Stimulated activated CD8-positive, alpha-beta memory T cell treated with anti-CD3 and anti-CD28 coated beads, Interleukin-7, amount 100 ng/mL, for 4 hours (primary cell): ENCODE results near the gene MAOA.
"Not testable (repeated sequence)": the region's sequence is repeated elsewhere in the genome, so short reads cannot be mapped to it uniquely, and the experiment has no call there.

ENCODE experiments used
- DNase-seq, 2 donors: peaks; one replicate each; pipeline ENCODE4 v3.0.0-alpha.2; 2020; ENCODE audit warnings: low read depth in 2 of 2

Gene MAOA

DNA sequence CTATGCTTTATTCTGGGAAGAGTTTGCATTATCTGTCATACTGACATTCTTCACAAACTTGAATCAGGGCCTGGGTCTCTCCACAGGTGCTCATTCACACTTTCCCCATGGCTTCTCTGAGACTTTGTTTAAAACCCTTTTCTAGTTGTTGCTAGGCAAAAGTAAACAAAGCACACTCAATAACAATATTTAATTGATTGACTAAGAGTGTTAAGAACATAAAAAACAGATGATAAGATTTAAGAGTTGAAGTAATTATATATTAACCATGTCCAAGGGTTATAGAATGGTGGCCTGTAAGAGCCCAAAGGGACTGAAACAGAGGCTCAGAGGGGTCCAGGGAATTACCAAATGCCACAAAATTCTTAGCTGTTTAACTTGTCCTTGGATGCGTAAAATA lies 7.1 kb downstream of the MAOA start:
- no peak for DNase-seq

DNA sequence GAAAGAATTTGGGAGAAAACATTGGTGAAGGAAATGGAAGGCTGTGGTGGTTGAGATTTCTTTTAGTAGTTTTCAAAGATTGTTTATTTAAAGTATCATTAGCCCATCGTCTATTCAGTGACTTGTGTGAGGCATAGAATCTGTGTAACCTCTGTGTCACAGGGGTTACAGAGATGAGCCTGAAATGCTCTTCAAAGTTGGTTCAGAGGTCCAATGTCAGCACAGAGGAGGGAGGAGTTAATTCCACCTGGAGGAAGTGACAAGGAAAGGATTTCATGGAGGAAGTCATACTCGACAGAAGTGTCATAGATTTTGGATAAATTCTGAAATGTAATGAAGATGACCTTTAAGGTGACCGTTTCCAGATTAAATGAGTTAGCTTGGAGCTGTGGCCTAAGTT lies 8.2 kb downstream of the MAOA start:
- no peak for DNase-seq

DNA sequence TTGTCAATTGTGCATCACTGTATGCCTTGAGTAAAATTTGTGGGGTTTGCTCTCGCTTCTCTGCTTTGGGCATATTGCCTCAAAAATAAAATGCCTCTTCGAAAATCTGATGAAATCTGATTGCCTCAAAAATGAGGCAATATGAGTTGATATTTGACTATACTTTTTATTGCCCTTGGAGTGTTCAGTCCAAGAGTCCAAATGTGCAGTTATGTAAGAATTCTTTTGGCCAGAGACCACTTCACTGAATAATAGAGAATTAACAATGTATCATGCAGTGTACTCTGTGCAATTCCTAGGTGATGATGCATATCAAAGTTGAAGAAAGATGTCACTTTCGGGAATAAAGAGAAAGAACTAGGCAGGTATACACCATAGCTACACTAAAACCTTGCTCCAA lies 8.6 kb downstream of the MAOA start:
- DNase-seq, result no peak

DNA sequence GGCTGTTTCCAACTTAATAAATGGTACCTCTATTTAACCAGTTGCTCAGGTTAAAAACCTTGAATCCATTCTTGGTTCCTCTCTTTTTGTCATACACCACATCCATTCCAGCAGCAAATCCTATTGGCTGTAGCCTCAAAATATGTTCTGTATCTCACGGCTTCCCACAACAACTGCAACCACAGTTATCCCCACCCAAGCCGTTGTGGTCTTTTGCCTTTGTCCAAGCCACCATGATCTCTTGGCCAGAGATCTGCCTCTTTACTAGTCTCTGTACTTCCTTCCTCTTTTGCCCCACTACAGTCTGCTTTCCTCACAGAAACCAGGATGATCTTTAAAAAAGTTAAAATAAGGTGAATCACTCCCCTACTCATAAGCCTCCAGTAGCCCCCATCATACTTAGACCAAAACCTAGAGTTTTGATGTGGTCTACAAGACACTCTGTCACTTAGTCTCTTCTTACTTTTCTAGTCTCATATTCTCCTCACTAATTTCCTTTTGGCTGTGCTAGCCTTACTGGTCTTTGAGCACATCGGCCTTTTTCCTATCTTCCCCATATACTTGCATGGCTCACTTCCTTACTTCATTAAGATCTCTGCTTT lies 10.3 kb downstream of the MAOA start:
- DNase-seq, result no peak

DNA sequence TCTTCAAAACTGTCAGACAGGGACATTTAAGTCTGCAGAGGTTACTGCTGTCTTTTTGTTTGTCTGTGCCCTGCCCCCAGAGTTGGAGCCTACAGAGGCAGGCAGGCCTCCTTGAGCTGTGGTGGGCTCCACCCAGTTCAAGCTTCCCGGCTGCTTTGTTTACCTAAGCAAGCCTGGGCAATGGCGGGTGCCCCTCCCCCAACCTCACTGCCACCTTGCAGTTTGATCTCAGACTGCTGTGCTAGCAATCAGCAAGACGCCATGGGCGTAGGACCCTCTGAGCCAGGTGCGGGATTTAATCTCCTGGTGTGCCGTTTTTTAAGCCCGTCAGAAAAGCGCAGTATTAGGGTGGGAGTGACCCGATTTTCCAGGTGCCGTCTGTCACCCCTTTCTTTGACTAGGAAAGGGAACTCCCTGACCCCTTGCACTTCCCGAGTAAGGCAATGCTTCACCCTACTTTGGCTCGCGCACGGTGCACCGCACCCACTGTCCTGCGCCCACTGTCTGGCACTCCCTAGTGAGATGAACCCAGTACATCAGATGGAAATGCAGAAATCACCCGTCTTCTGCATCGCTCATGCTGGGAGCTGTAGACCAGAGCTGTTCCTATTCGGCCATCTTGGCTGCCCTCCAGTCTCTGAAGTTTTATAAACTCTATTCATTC lies 20.0 kb downstream of the MAOA start:
- not testable (repeated sequence) for DNase-seq

DNA sequence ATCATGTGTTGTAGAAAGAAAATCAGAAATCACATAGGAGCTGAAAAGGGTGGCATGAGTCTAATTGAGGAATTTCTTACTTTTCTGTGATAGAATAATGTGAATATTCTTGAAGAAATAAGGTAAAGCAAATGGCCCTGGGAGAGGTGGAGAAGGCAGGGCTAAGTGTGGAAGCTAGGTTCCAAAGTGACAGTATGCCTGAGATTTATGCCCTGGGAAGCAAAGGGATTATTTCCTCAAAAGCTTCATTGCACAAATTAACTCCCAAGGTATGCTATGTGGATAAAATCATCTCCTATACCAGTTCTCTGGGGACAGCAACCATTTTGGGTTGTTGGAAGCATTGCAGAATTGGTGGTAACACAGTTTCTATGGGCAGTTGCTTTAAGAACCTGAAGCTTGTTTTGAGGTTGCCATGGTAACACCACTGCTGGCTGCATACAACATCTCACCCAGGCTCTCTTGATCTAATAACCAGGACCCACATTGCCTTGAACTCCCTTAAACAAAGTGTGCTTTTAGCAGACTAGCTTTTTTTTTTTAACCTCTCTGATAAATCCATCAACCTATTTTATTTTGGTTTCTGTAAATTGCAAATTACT lies 21.0 kb downstream of the MAOA start:
- DNase-seq, result no peak

DNA sequence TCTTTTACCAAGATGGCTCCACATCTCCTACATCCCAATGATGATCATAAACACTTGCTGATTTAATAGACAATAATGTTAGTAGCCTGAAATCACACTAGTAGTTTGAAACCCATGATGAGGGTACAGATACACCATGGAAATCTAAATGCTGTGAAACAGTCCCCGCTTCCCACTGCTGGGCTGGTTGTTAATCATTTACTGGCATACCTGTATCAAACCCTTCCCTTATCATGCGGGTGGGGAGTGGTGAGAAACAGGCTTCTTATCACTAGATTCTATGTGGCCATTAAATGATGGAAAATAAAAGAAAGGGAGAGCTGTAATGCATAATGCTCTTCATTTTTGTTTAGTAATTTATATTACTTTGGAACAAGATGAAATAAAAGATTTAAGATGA lies 21.9 kb downstream of the MAOA start:
- DNase-seq, result no peak

DNA sequence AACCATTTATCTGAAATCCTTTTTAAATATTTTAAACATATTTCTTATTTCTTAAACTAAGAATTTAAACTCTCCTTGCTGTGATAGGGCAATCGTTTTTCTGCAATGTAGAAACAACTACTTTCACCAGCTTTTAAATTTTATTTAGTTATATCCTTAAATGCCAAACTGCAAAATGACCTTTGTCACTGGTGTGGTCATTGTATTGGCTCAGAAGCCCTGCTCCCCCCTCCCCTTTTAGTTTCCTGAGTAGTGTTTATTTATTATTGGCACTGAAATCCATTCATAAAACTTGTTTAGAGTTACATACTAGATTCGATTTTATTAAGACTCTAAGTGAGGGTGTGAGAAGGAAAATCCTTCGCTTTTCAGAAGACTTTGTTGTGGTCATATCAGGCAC lies 23.0 kb downstream of the MAOA start:
- DNase-seq, result no peak

DNA sequence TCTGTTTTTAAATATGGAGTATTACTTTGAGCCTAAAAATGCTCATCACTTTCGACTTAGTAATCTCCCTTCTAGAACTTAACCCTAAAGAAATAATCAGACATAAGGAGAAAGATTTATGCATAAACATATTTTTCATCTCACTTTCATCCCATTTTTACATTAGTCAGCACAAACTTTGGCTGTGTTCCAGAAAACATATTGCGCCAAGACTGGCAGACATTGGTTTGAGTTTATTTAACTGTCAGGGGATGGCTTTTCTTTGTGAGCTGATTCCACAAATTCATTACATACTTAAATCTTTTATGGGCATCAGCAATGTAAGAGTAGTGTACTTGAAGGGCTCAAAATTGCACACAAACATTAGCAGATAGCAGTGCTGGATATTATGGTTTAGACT lies 23.7 kb downstream of the MAOA start:
- no peak for DNase-seq

DNA sequence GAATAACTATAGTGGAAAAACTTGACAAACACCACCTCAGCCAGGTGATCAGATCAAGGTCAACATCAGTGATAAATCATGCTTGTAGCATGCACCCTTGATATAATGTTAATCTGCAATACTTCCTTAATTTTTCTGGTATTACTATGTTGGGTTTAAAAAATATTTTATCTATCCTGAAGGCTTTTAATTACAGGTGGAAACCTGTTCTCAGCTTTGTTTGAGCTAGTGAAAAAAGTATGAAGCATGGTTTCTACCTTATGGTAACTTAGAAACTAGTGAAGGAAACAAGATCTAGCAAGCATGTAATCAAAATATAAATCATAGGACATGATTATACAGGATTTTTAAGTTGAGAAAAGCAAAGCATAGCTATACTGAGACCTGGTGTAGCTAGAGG lies 26.6 kb downstream of the MAOA start:
- no peak for DNase-seq

DNA sequence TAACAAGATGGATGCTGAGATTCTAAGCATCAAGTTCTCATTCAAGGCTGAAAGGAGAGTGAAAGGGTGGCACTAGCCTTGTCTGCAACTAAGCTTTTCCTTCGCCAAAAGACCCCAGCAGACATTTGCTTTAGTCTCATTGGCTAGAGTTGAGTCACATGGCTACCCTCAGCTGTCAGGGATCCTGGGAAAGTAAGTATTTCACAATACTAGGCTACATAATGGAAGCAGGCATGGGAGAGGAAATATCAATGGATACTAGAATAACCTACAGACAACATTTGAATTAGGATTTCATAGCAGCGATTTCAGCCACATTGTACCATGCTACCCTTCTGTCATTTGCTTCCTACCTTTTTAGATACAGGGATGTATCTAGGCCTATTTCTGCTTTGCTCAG lies 29.1 kb downstream of the MAOA start:
- no peak for DNase-seq

DNA sequence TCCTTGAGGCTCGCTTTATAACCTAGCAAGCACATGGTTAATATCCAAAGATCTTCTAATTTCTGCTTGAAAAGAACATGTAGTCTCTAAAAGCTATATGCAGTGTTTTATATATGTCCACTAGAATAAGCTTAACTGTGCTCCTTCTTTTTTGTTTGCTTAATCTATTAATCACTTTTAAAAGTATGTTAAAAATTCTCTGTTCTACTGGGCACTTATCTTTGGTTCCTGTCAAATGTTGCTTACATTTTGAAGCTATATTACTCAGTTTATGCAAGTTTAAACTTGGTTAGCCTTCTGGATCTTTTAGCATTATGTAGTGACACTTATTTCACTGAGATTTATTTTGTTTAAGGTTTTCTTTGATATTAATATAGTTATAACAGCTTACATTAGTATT lies 32.5 kb downstream of the MAOA start:
- no peak for DNase-seq

DNA sequence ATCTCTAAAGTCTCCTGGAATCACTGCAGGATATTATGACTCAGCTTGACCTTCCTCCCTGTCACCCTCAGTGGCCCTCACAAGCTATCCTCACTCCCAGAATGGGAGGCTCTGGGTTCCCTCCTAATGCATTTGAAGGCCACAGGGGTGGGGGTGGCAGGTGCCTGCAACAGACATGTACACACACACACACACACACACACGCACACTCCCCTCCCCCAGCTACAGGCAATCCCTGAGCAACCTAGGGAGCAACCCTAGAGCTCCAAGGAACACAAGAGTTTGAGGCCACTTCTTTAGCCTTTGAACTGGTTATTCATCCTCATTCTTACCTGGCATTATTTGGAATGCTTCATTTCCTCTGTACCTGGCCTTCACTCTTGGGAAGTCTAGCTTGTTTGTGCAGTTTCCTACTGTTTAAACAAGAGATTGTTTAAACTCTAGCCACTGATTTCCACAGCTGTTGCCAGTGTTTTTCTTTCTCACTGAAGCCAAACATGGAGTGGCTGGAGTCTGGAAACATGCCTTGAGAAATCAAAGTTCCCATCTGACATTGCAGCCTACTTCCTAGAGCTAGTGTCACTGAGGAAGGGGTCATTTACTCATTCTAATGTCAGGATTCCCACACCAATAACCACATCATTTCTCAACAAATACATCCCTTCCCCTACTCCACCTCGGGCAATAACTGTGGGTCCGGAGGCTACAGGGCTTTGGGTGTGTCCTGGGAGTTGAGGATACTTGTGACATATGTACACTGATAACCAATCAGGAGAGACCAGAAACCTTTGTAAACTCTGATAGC lies 37.7 kb downstream of the MAOA start:
- DNase-seq, result no peak

DNA sequence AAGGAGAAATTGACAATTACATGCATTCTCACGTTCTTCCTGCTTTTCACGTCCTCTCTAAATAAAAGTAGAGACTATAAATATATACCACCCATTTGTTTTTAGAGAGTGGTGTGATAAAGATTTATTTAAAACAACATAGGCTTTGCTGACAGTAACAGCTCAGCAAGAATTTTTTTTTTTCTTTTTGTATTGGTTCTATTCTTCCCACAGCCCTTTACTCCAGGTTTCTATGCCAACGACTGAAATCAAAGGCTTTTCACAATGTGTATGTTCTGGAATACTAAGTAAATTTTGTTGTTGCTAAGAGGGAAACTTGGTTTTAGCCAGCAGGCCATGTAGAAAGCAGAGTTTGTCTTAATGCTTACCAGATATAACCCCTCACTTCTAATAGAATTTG lies 43.4 kb downstream of the MAOA start:
- no peak for DNase-seq

DNA sequence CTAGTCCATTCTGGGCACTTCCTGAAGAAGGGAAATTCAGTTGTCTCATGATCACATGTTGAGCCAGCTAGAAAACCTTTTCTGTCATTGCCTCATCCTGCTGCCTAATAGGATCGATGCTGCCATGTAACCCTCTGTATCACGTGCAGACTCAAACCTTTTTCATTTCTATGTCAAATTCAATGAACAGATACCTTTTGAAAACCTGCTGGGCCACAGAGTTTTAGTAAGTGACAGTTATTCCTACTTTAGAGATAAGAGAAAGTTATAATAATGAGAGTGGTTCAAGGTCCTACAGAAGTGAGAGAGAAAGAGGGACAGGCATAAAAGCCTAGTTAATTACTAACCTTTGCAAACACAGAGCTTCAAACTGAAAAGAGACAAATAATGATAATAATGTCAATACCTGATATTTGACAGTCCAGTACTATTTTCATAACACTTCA lies 46.0 kb downstream of the MAOA start:
- DNase-seq, result no peak

DNA sequence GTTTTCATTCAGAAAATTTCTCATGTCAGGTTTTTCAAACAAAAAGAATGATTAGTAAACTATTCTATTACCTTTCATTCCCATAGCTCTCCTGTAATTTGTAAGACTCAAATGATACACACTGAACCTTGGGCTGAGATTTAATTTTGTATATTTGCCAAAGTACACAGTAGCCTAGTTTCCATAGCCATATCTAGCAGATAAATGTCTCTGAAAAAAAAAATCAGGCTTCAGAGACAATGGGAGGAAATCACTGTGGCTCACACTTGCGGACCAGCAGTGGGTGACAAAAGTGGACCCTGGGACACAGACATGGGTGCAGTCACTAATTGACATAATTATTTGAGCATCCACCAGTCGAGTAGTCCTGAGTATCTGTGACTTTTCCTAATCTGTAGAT lies 46.6 kb downstream of the MAOA start:
- no peak for DNase-seq

DNA sequence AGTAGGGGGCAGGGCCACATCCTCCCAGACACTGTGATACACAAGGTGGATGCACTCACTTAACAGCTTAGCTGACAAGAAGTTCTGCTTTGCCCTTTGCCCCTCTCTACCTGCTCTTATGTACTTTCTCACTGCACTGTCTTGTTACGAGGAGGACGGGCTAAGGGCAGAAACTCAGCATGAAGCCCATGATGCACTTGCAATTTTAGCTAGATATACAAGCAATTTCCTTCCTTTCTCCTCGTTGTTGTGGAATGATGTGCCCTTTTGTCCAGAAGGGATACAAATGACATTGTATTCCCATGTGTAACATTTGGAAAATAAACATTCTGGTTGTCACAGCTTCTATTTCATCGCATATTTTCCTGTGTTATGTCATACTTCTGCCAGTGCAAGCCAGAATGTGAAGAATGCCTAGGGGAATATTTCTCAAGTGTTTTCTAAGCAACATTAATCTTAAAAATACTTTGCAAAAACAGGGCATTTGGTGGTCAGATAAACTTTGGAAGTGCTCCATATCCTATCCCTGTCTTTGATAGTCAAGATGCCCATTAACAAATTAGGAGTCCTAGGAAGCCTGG lies 47.2 kb downstream of the MAOA start:
- DNase-seq, result no peak

DNA sequence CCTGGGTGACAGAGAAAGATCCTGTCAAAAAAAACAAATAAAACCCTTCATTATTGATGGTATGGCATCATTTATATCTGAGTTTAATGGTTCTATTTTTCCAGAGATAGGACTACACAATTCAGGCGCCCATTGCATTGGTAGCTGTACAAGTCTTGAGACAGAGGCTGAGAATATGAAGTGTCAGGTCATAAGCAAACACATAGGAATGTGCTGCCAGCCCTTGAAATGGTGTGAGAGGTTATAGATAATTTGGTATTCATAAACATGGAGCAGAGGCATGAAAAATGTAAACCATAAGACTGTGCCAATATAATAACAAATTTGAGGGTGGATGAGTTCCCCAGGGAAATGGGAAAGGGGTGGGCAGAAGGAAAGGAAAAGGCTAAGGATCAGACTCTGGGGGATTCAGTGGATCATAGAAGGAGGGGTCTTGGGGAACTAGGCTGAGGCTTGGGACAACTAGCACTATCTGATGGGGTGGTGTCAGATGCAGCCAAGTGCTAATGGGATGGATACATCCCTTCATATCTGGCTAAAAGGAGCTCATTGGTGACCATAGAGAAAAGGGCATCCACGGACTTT lies 50.8 kb downstream of the MAOA start:
- DNase-seq, result no peak

DNA sequence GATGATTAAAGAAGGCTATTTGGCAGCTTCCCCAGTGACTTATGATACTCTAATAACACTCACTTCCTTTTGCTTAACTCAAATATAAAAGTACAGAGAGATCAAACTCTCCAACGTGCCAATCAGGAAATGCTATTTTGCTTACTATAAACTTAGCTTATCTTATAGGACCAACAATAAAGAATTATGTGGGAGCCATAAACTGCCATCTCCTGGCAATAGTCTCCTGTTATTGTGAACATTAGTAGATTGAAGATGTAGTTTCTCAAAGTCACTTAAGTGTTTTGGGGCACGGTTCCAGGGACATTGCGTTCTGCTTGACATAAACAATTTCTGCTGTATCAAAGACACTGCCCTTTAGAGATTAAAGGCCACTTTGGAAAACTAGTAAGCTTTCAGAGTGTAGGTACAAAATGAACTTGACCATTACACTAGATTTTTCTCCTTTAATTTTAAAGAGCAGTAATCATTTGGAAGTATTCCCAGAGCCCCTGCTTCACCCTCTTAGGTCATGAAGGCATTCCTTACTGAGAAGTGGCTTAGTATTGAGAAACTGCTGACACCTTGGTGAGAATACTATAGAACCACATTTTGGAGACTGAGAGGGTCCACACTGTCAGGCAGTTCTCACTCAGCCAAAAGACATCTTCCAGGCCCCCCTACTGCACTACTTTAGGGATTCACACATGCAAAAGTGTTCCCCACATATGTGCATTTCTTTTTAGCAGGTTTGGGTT lies 51.9 kb downstream of the MAOA start:
- DNase-seq, result no peak

DNA sequence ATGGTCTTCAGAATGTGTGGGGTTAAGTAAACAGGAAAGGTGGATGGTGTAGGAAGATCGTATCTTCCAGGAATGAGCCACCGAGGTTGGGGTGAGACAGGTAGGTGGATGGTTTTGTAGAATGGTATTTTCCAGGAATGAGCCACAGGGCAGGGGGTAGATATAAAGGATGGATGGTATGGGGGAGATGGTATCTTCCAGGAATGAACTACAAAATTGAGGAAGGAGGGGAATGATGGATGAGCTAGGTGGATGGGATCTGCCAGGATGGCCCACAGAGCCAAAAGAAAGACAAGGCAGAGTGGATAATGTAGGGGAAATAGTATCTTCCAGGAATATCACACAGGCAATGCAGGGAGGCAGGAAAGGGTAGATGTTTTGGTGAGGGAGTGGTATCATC lies 60.0 kb downstream of the MAOA start:
- no peak for DNase-seq

DNA sequence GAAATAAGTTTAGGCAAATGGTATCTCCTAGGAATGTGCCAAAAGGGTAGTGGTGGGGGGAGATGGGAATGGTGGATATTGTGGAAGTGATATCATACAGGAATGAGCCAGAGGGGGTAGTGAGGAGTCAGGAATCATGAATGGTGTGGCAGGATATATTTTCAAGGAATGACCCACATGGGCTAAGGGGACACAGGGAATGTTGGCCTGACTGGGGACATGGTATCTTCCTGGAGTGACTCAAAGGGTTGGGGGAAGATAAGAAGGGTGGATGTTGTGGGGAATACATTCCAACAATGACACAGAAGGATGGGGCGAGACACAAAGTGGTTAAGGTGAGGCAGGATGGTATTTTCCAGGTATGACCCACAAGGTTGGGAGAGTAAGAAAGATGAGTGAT lies 60.6 kb downstream of the MAOA start:
- no peak for DNase-seq
